SK-MEL-5 (cell line): ENCODE measurements around the gene TWIST2. TPM values are rescaled to one million over a fixed set of nuclear protein-coding genes. Genes with fewer than 3 reads are reported as not detected.

Experiments
- DNase-seq: peaks from one replicate; pipeline ENCODE4 v3.0.0-alpha.2; 2016; ENCODE audit warnings: low read depth, low spot score
- in situ Hi-C: cut with HindIII; loops from 2 replicates; pipeline ENCODE4 v1.10.0; 2016; ENCODE audit warnings: low sequenced_read_pairs, high pct_unique_total_duplicates, low pct_unique_long_range_greater_than_20kb
- total RNA-seq: library from RNA; depleted of rRNA; stranded (reverse); fragments of >200 nt; shearing (Covaris generic); gene quantifications from 2 replicates; pipeline ENCODE4 v1.2.3, GENCODE V29; 2014

The TWIST2 gene
- total RNA-seq, 1 experiment from 2014 or later: not detected

DNA sequence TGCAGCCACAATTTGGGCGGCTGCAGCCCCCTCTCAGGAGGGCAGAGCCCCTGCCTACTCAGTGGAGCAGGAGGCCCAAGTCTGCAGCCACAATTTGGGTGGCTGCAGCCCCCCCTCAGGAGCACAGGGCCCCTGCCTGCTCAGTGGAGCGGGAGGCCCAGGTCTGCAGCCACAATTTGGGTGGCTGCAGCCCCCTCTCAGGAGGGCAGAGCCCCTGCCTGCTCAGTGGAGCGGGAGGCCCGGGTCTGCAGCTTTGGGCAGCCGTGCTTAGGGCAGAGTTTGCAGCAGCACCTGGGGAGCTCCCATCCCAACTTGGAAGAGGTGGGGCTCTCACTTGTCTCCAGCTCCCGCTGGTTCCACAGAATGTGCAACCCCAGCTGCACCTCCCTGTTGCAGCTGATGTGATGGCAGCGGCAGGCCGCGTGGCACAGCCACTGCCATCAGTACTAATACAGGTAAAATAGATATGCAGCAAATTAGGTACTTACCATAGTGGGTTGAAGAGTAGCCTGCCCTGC is 99.4 kb downstream of the TWIST2 start:
- no peak for DNase-seq
- in situ Hi-C loops: no loop called here

DNA sequence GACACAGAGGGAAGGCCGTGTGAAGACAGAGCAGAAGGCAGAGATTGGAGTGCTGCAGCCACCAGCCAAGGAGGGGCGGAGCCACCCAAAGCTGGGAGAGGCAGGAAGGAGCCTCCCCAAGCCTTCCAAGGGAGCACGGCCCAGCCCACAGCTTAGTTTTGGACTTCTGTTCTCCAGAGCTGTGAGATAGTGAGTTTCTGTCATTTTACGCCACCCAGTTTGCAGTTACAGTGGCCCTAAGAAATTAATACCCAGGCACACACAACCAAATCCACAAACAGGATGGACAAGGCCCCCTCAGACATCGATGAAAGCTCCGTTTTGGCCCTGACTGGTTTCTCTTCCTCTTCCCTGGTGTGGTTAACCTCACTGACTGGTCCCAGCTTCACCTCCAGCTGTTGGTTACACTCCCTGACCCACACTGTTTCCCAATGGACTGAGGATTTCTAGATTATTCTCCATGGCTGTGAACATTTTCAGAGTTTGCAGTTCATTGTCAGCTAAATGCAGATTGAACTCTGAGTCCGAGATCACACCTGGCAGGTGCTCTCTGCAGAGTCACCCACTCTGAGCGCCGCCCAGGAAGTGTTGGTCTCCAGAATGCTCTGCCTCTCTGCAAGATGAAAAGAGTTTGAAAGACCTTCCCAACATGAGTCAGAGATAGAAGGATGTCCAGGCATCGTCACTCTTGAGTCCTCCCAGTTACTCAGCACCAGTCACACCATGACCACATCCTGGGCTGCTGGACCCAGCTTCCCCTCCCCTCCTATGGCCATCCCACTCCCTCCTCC is 100.2 kb downstream of the TWIST2 start:
- in situ Hi-C loops: no loop called here

DNA sequence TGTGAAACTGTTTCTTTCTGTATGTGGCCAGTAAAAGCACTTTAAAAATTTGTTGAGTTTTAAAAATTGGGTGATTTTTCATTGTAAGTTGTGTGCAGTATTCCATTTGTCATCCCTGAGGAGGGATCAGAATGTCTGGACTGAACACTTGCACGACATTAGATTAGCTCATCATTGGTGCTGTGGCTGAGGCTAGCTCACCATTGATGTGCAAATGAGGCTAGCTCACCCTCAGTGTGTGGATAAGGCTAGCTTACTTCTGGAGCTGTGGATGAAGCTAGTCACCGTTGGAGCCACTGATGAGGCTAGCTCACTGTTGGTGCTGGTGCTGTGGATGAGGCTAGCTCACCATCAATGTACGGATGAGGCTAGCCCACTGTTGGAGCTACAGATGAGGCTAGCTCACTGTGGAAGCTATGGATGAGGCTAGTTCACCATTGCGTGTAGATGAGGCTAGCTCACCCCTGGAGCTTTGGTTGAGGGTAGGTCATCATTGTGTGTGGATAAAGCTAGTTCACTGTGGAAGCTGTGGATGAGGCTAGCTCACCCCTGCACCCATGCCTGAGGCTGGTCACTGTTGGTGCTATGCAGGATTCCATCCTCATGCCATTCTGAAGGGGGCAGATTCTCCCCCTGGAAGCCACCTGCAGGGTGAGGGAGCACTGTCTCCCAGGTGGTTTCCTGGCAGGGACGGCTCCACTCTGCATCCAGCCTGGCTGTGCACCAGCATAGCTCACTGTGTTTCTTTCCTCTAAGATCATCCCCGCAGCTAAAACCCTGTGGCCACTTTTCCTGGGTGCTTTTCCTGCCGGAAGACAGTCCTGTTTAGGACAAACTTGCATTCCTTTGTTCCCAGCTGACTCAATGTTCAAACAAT is 101.1 kb downstream of the TWIST2 start:
- no peak for DNase-seq
- in situ Hi-C loops: no loop called here

More for the DNA sequence above, 100.2 kb downstream of the TWIST2 start:
- no peak for DNase-seq

DNA sequence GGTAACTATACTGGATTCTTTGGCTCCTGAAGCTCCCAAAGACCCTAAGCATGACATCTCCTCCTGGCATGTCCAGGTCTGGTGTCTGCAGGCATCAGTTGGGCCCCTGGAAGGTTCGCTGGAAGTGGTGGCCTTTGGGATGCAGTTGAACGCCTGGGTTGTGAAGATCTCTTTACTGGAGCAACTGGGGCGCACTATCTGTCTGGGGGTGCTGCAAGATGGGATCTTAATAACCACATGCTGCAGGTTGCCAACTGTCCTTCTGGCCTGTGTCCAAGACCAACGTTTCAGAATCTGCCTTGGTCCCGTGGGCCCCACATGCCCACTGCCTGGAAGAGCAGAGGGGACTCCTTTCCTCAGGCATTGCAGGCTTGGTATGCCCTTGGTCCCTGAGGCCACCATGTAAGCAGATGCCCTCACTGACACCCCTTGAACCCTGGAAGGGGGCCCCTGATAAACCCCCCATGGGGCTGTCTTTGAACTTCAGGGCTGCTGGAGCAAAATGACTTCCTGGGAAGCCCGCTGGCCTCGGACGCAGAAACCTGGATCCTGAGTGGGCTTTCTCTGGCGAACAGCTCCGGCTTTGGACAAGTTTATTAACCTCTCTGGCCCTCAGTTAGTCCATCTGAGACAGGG is 101.9 kb downstream of the TWIST2 start:
- DNase-seq: no peak
- in situ Hi-C loops: no loop called here

DNA sequence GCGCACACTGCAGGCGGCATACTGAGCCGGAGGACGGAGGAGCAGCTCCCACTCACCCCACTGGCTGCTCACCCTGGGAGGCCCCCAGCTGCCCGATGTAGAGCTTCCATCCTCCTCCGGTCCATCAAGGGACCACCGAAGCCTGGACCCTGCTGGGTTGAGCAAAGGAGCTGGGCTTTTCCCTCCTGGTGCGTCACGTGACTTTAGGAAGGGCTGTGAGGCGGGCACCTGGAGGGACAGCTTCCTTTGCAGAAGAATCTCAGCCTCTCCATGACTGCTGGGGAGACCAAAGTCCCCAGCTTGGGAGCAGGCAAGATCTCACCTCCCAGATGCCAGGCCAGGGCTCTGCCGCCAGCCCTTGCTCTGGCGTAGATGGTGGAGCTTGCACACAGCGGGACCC is 102.7 kb downstream of the TWIST2 start:
- no peak for DNase-seq
- in situ Hi-C loops: no loop called here

DNA sequence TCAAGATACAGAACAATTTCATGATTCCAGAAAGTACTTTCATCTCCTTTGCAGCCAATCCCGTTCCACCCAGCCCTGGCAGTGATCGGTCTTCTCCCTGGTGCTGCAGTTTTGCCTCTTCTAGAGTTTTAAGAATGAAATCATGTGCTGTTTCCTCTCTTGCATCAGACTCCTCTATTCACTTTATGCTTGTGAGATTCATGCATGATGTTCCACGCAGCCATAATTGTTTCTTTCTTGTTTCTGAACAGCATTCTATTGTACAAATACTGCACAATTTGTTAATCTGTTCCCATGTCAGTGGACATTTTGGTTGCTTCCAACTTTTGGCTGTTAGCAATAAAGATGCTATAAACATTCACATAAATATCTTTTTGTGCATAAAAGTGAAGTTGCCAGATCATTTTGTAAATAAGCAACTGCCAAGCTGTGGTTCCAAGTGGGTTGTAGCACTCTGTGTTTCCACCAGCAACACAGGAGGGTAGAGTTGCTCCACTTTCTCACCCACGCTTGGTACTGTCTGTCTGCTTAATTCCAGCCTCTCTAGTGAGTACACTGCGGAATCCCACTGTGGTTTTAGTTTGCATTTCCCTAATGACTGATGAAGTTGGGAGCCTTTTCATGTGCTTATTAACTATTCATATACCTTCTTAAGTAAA is 104.5 kb downstream of the TWIST2 start:
- in situ Hi-C loops: no loop called here
- peak; percentile 10 for DNase-seq

DNA sequence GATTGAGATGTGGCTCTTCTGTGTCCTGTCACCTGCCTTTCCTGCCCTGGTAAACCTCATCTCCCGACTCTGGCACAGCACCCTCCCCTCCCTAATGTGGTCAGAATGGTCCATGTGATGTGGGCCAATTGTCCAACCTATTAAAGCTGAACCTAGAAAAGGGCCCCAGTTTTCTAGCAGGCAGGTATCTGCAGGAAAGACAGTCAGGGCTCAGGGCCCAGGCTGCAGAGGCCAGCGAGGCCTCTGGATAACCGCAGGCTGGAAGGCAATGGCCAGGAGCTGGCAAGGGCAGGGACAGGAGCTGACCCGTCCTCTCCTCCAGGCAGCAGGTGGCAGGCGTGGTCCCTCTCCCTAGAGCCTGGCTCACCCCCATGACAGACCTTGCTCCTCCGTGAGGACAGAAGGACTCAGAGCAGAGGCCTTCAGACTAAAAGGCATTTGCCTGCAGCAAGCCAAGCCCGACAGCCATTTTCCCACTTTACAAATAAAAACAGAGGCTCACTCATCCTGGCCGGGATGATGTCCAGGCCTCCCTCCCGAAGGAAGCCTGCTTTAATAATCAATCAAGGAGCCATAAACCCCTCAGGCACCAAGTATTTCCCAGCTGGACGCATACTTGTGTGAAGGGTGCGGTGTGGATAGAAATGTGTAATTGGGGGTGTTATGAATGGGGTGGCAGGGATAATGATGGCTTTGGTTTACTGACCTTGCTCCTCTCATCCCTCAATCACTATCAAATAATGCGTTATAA is 107.1 kb downstream of the TWIST2 start:
- in situ Hi-C loops: no loop called here
- no peak for DNase-seq

DNA sequence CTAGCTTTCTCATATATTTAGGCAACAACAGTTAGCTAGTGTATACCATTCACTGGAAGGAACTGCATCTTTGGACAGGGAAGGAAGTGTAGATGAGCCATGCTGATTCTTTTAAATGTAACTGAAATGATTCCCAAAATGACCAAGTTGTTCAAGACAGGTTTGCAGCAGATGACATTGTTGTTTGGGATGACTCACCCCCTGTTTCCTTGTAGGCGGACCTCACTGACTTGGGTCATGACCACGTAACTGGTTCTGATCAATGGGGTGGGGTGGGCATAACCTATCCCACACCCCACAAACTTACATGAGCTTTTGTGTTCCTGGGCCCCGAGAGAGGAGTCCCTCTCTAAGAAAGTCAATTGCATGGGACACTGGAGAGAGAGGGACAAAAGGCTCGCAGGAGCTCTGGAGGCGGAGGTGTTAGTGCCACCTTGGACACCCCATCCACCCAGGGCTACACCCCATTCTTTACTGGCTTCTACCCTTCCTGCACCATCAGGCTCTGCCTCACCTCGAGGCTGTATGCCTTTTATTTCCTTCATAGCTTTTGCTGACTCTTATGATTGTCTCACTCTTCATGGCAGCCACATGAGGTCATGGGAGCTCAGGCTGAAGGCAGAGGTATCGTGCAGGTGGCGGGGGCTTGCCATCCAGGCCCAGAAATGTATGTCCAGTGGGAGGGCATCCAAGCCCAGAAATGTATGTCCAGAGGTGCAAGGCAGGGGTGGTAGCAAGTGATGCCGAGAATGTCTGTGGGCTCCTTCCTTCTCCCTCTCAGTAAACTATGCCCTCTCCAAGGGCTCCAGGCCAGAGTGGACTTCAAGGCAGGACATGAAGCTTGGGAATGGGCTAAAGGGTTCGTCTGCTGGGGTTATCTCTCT is 108.0 kb downstream of the TWIST2 start:
- no peak for DNase-seq

DNA sequence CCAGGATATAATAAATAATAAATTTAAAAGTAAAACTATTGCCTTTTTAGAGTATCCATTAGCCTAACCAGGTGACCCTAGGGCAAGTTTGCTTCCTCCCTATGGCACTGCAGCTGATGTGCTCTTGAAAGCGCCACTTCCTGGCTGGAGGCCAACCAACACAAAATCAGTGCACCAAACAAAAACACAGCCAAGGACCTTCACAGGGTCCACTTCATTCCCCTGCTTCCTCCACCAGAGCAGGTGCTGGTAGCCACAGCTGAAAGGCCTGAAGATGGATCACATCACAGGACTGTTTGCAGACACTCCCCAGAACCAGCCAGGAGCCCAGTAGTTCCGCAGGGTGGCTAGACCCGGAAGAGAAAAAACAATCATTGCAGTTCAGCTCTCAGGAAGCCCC is 108.8 kb downstream of the TWIST2 start:
- no peak for DNase-seq

More for the DNA sequence above, 108.0 kb downstream of the TWIST2 start:
- in situ Hi-C loops: no loop called here

More for the DNA sequence above, 108.8 kb downstream of the TWIST2 start:
- in situ Hi-C loops: no loop called here
